ENCODE results near the gene PLCB1. TPM values are rescaled to one million over a fixed set of nuclear protein-coding genes. Genes with fewer than 3 reads are reported as not detected.

PLCB1 gene
- total RNA-seq, 1 experiment from 2014 or later = 11.3 TPM

DNA sequence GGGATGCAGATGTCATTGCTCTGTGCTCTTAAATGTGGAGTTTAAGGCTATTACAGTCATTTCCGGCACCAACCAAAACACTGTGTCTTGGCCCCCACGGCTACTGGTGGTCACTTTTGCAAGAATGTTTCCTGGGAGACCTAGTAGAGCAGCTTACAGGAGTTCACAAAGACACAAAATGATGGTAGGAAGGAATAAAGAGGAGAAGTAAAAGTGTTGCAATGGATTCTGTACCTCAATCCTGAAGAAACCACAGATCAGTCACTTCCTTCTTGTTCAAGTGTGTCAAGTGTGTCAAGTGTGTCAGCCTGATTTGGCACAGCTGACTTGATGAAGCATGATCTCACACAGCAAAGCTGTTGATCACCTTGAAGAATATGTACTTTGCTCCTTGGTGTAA is 344.0 kb downstream of the PLCB1 start:
- POLR2A ChIA-PET = no interaction called here
- no peak for DNase-seq (ENCODE audit: low spot score)

DNA sequence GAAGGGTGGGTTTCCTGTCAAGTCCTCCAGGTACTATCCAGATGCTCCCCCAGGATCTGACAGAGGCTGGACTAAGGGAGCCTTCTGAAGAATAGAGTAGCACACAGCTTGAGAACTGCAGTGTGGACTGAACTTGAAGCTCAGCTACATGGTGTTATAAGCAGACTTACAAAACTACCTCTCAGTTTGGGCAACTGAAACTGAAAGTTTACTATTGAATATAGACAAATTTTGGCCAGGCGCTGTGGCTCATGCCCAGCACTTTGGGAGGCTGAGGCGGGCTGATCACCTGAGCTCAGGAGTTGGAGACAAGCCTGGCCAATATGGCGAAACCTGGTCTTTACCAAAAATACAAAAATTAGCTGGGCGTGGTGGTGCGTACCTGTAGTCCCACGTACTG is 348.5 kb downstream of the PLCB1 start:
- ATAC-seq = no peak
- no peak for DNase-seq (ENCODE audit: low spot score)
- H3K4me1 Mint-ChIP-seq = no peaks in the 10 kb centered on the region
- H3K27me3 Mint-ChIP-seq (ENCODE audit: low read depth) = no peaks in the 10 kb centered on the region
- peaks cover 4% of the 10 kb centered on the region; the same call in 1 of the 2 replicates for H3K9me3 Mint-ChIP-seq
- H3K27ac Mint-ChIP-seq = no peak overlapping the region
- TF ChIP-seq, protein P1, sequence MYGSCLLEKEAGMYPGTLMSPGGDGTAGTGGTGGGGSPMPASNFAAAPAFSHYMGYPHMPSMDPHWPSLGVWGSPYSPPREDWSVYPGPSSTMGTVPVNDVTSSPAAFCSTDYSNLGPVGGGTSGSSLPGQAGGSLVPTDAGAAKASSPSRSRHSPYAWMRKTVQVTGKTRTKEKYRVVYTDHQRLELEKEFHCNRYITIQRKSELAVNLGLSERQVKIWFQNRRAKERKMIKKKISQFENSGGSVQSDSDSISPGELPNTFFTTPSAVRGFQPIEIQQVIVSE (CRISPR knock-in tag; IDR thresholded peaks at IDR 0.05; ENCODE audit: borderline replicate concordance) = no peak
- no peak for TF ChIP-seq SMAD3 (CRISPR knock-in tag; IDR thresholded peaks at IDR 0.05; ENCODE audit: borderline replicate concordance)
- no peak for TF ChIP-seq CBFB (CRISPR knock-in tag; IDR thresholded peaks at IDR 0.05; ENCODE audit: low read depth)
- no peak for TF ChIP-seq SOX15 (CRISPR knock-in tag; IDR thresholded peaks at IDR 0.05)
- TF ChIP-seq ZNF138 (CRISPR knock-in tag; conservative IDR thresholded peaks at IDR 0.05) = no peak
- TF ChIP-seq, protein P2, sequence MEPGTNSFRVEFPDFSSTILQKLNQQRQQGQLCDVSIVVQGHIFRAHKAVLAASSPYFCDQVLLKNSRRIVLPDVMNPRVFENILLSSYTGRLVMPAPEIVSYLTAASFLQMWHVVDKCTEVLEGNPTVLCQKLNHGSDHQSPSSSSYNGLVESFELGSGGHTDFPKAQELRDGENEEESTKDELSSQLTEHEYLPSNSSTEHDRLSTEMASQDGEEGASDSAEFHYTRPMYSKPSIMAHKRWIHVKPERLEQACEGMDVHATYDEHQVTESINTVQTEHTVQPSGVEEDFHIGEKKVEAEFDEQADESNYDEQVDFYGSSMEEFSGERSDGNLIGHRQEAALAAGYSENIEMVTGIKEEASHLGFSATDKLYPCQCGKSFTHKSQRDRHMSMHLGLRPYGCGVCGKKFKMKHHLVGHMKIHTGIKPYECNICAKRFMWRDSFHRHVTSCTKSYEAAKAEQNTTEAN (CRISPR knock-in tag; IDR thresholded peaks at IDR 0.05) = no peak
- no peaks in the 10 kb centered on the region for H3K36me3 Mint-ChIP-seq
- ChIA-PET POLR2A (no interaction called here), CTCF (interaction anchor here (1.0 kb wide), 1 partner anchor 55 kb away, joined by 4 read pairs; no protein-coding TSS in a partner anchor)
- no peak overlapping the region for H3K4me3 Mint-ChIP-seq

More for the DNA sequence above, 344.0 kb downstream of the PLCB1 start:
- CTCF ChIA-PET = interaction anchor here (1.4 kb wide), 1 partner anchor 917 kb away, joined by 3 read pairs; no protein-coding TSS in a partner anchor
- no peak for TF ChIP-seq MYBL2 (CRISPR knock-in tag; IDR thresholded peaks at IDR 0.05)
- no peaks in the 10 kb centered on the region for H3K9me3 Mint-ChIP-seq
- H3K4me1 Mint-ChIP-seq = peaks cover 13% of the 10 kb centered on the region
- no peak overlapping the region for H3K4me3 Mint-ChIP-seq
- peaks cover 5% of the 10 kb centered on the region; the same call in 1 of the 2 replicates for H3K27me3 Mint-ChIP-seq (ENCODE audit: low read depth)
- no peak for ATAC-seq
- H3K36me3 Mint-ChIP-seq = no peaks in the 10 kb centered on the region
- no peak overlapping the region for H3K27ac Mint-ChIP-seq

DNA sequence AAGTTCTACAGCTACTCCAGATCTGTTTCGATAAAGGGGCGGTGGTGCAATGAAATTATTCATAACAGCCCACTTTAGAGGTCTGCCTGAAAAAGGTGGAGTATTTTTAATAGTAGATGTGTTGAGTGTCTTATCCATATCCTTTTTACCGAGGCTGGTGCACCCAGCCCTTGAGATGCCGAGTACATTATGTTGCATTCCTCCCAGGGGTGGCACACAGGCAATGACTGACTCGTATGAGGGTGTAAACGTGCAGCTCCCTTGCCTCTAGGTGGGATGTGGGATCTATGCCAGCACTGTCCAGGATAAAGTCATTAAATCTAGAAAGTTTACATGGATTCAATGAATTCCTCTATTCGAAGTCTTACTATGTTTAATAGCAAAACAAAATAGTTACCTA is 355.6 kb downstream of the PLCB1 start:
- ATAC-seq = no peak
- no peak overlapping the region for H3K4me3 Mint-ChIP-seq
- CTCF ChIA-PET = no interaction called here

More for the DNA sequence above, 355.6 kb downstream of the PLCB1 start:
- Mint-ChIP-seq H3K27me3 (ENCODE audit: low read depth) (no peaks in the 10 kb centered on the region), H3K9me3 (peaks cover 9% of the 10 kb centered on the region; the same call in 1 of the 2 replicates), H3K4me1 (peaks cover 4% of the 10 kb centered on the region; the same call in 1 of the 2 replicates), H3K36me3 (no peaks in the 10 kb centered on the region), H3K27ac (no peak overlapping the region)
- DNase-seq (ENCODE audit: low spot score) = no peak
- TF ChIP-seq, protein P2 (CRISPR knock-in tag; IDR thresholded peaks at IDR 0.05) = no peak
- TF ChIP-seq RELA (CRISPR knock-in tag; IDR thresholded peaks at IDR 0.05; ENCODE audit: borderline replicate concordance) = no peak
- TF ChIP-seq ZNF232 (CRISPR knock-in tag; IDR thresholded peaks at IDR 0.05) = no peak
- no peak for TF ChIP-seq NR2C2 (CRISPR knock-in tag; IDR thresholded peaks at IDR 0.05)
- no peak for TF ChIP-seq IRF2 (CRISPR knock-in tag; IDR thresholded peaks at IDR 0.05; ENCODE audit: borderline replicate concordance, low read depth)
- TF ChIP-seq, protein P3, sequence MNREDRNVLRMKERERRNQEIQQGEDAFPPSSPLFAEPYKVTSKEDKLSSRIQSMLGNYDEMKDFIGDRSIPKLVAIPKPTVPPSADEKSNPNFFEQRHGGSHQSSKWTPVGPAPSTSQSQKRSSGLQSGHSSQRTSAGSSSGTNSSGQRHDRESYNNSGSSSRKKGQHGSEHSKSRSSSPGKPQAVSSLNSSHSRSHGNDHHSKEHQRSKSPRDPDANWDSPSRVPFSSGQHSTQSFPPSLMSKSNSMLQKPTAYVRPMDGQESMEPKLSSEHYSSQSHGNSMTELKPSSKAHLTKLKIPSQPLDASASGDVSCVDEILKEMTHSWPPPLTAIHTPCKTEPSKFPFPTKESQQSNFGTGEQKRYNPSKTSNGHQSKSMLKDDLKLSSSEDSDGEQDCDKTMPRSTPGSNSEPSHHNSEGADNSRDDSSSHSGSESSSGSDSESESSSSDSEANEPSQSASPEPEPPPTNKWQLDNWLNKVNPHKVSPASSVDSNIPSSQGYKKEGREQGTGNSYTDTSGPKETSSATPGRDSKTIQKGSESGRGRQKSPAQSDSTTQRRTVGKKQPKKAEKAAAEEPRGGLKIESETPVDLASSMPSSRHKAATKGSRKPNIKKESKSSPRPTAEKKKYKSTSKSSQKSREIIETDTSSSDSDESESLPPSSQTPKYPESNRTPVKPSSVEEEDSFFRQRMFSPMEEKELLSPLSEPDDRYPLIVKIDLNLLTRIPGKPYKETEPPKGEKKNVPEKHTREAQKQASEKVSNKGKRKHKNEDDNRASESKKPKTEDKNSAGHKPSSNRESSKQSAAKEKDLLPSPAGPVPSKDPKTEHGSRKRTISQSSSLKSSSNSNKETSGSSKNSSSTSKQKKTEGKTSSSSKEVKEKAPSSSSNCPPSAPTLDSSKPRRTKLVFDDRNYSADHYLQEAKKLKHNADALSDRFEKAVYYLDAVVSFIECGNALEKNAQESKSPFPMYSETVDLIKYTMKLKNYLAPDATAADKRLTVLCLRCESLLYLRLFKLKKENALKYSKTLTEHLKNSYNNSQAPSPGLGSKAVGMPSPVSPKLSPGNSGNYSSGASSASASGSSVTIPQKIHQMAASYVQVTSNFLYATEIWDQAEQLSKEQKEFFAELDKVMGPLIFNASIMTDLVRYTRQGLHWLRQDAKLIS (CRISPR knock-in tag; IDR thresholded peaks at IDR 0.05; ENCODE audit: borderline replicate concordance) = no peak
- no peak for TF ChIP-seq ZNF219 (CRISPR knock-in tag; IDR thresholded peaks at IDR 0.05; ENCODE audit: borderline replicate concordance)
- no peak for TF ChIP-seq ZNF263 (CRISPR knock-in tag; IDR thresholded peaks at IDR 0.05; ENCODE audit: low read depth)
- no peak for TF ChIP-seq NR1H2 (CRISPR knock-in tag; IDR thresholded peaks at IDR 0.05)
- TF ChIP-seq, protein P4, sequence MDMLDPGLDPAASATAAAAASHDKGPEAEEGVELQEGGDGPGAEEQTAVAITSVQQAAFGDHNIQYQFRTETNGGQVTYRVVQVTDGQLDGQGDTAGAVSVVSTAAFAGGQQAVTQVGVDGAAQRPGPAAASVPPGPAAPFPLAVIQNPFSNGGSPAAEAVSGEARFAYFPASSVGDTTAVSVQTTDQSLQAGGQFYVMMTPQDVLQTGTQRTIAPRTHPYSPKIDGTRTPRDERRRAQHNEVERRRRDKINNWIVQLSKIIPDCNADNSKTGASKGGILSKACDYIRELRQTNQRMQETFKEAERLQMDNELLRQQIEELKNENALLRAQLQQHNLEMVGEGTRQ (CRISPR knock-in tag; IDR thresholded peaks at IDR 0.05) = no peak
- no peak for TF ChIP-seq KAT7 (CRISPR knock-in tag; IDR thresholded peaks at IDR 0.05; ENCODE audit: borderline replicate concordance)
- TF ChIP-seq SP1 (CRISPR knock-in tag; conservative IDR thresholded peaks at IDR 0.05) = no peak
- POLR2A ChIA-PET = no interaction called here

All from WTC11 (cell line).